ENCODE results near the gene EYS. TPM values are rescaled to one million over a fixed set of nuclear protein-coding genes. Genes with fewer than 3 reads are reported as not detected.

Gene EYS
- total RNA-seq, 2 experiments from 2014 or later, result not detected

DNA sequence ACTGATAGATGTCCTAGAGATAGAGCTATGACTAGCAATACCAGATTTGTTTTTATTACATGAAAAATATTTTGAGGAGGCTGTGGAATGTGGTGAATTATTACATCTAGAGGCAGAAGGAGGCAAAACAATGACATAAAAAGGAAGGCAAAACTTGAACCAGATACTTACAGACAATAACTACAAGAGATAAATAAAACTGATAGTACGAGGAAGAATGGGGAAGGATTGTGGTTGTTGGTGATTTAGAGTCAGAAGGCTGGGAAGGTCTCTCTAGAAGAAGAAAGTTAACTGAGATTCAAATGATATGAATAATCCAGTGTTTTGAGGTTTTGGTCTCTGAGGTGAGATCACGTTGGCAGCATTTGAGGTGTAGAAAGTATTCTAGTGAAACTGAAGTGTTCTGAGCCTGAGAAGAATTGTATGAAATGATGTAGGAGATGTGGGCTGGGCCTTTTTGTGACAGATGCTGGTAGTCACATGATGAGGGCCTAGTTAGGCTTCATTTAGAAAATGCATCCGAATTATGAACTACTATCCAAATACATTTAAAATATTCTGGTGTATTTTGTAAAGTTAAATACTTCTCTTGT is 589.1 kb downstream of the EYS start:
- H3K4me3 Mint-ChIP-seq, result no peak overlapping the region
- no peak overlapping the region for H3K27ac Mint-ChIP-seq
- no peaks in the 10 kb centered on the region for H3K36me3 Mint-ChIP-seq
- no peak for DNase-seq
- CTCF ChIA-PET, result no interaction called here
- H3K4me1 Mint-ChIP-seq, result no peaks in the 10 kb centered on the region
- H3K9me3 Mint-ChIP-seq (ENCODE audit: low read depth), result peaks cover 9% of the 10 kb centered on the region
- no peak for ATAC-seq
- no peaks in the 10 kb centered on the region for H3K27me3 Mint-ChIP-seq

DNA sequence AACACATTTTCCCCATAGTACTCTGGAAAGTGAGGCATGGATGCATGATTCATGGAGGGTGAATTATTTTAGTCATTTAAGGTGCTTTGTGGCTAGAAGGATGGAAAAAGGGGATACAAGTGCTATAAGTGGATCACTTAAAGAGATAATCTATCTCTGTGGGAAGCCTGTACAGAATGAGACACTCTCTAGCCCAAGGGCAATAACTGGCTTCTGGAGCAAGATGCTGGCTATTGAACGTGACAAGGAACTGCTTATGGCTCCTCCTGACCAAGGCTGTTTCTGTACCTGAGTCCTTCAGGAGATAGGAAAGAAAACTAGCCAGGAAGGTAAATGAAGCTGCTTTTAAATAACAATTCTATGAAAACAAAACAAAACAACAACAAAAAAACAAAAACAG is 590.7 kb downstream of the EYS start:
- Mint-ChIP-seq H3K36me3 (no peaks in the 10 kb centered on the region), H3K27me3 (no peaks in the 10 kb centered on the region), H3K4me3 (no peak overlapping the region), H3K4me1 (no peaks in the 10 kb centered on the region), H3K27ac (no peak overlapping the region), H3K9me3 (ENCODE audit: low read depth) (peaks cover 9% of the 10 kb centered on the region)
- CTCF ChIA-PET, result no interaction called here
- ATAC-seq, result no peak
- DNase-seq, result no peak

DNA sequence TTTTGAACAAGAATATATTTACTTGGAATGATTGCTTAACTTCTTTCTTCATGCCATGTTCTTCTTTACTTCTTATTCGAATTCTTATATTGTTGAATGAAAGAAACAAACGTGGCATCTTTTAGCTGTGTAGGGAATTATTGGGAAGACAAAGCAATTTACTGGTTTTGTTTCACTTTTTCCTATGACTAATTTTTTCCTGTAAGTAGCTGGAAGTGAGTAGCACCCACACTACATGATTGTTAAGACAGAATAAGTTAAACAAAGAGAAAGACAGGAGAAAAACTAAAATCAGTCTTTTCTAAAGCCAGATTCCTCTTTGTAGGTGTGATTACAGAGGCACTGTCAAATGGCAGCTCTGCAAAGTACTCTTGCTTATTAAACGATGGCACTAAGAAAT is 593.4 kb downstream of the EYS start:
- H3K27me3 Mint-ChIP-seq, result no peaks in the 10 kb centered on the region
- CTCF ChIA-PET, result no interaction called here
- no peaks in the 10 kb centered on the region for H3K36me3 Mint-ChIP-seq
- H3K4me1 Mint-ChIP-seq, result no peaks in the 10 kb centered on the region
- ATAC-seq, result no peak
- no peak overlapping the region for H3K27ac Mint-ChIP-seq
- no peak overlapping the region for H3K4me3 Mint-ChIP-seq
- peaks cover 6% of the 10 kb centered on the region for H3K9me3 Mint-ChIP-seq (ENCODE audit: low read depth)
- DNase-seq, result no peak

DNA sequence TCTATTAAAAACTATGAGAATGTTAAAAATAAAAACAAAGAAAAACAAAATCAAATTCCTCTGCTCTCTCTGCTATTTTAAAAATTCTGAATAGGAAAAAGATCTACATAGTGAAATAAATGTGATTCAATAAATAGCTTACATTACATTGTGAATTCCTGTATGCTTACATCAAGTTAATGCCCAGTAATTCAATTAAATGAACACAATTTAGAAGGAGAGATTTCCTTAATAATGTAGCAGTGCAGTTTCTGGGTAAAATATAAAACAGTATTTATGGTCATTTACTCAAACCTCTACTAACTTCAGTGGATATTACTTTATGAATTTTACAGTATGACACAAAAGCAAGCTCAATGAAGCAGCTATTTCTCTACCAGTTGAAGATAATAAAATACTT is 594.6 kb downstream of the EYS start:
- no peak overlapping the region for H3K27ac Mint-ChIP-seq
- CTCF ChIA-PET, result no interaction called here
- no peak overlapping the region for H3K4me3 Mint-ChIP-seq
- ATAC-seq (no peak), DNase-seq (no peak)
- H3K9me3 Mint-ChIP-seq (ENCODE audit: low read depth), result peaks cover under 1% of the 10 kb centered on the region
- no peaks in the 10 kb centered on the region for H3K4me1 Mint-ChIP-seq
- no peaks in the 10 kb centered on the region for H3K27me3 Mint-ChIP-seq
- no peaks in the 10 kb centered on the region for H3K36me3 Mint-ChIP-seq

DNA sequence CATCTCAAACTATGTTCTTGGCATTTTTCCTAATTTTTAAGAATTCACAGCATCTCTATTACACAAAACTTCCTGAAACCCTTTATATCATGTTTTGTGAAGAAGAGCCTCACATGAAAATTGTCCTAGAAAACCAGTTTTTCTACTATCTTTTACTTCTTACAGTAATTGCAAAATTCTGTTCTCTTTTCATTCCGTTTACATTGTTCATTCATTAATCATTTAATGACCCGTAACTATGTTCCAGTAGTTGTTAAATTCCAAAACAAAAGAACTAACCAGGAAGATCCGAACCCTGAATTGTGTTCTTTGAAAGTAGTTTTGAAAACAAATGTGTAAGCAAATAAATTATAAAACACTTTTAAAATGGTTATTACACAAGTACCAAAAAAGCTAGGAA is 597.0 kb downstream of the EYS start:
- CTCF ChIA-PET, result no interaction called here
- ATAC-seq (no peak), DNase-seq (no peak)
- Mint-ChIP-seq H3K36me3 (no peaks in the 10 kb centered on the region), H3K27me3 (no peaks in the 10 kb centered on the region), H3K4me3 (no peak overlapping the region), H3K27ac (no peak overlapping the region), H3K4me1 (no peaks in the 10 kb centered on the region), H3K9me3 (ENCODE audit: low read depth) (peaks cover 7% of the 10 kb centered on the region)

DNA sequence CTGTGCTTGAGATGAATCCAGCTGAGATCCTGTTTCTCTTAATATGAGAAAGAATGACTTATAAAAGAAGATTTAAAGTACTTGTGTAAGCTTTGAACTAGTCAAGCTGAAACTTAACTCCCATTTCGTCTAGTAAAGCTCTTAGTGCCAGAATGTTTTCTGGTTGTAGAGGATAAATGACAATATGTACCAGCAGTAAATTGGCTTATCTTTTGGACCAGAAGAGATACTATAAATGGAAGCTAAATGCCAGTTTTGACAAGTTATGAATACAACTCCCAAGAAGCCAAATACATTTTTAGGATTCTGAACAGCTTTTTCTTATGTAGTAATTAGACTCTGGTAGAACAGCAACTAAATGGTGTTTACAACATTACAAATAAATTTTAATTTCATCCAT is 608.7 kb downstream of the EYS start:
- ATAC-seq, result no peak
- CTCF ChIA-PET, result no interaction called here

DNA sequence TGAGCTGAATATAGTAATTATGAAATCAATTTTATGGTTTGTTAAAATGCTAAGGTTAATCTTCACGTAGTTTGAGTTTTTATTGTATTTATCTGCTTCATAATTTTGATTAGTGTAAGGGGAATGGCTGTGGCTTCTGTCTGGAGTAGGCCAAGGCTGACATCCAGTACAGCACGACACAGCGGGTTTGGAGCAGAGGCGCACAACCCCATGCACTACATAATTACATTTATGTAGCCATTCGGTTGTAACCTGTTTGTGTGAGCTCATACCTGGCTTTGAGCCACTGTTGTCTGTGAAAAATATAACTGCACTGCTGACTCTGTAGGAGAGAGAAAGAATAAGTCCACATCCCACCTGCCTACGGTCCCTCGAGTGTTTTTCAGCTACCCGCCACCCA is 615.5 kb downstream of the EYS start:
- Mint-ChIP-seq H3K4me3 (no peak overlapping the region), H3K4me1 (no peaks in the 10 kb centered on the region), H3K27me3 (no peaks in the 10 kb centered on the region), H3K36me3 (no peaks in the 10 kb centered on the region), H3K9me3 (ENCODE audit: low read depth) (peaks cover 10% of the 10 kb centered on the region), H3K27ac (no peak overlapping the region)
- CTCF ChIA-PET, result no interaction called here
- DNase-seq (no peak), ATAC-seq (no peak)

More for the DNA sequence above, 608.7 kb downstream of the EYS start:
- Mint-ChIP-seq H3K4me3 (no peak overlapping the region), H3K4me1 (no peaks in the 10 kb centered on the region), H3K9me3 (ENCODE audit: low read depth) (peaks cover 3% of the 10 kb centered on the region), H3K36me3 (no peaks in the 10 kb centered on the region), H3K27ac (no peak overlapping the region), H3K27me3 (no peaks in the 10 kb centered on the region)
- DNase-seq, result no peak

DNA sequence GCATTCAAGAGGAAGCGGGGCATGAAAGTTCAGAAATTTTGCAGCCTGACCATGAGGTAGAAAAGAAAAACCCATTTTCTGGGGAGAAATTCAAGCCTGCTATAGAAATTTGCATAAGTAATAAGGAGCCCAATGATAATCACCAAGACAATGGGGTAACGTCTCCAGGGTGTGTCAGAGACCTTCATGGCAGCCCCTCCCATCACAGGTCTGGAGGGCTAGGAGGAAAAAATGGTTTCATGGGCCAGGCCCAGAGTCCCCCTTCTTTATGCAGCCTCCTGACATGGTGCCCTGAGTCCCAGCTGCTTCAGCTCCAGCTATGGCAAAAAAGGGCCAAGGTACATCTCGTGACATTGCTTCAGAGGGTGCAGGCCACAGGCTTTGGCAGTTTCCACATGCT is 618.5 kb downstream of the EYS start:
- no peak overlapping the region for H3K27ac Mint-ChIP-seq
- peaks cover 10% of the 10 kb centered on the region for H3K9me3 Mint-ChIP-seq (ENCODE audit: low read depth)
- no peak overlapping the region for H3K4me3 Mint-ChIP-seq
- H3K27me3 Mint-ChIP-seq, result no peaks in the 10 kb centered on the region
- no peaks in the 10 kb centered on the region for H3K36me3 Mint-ChIP-seq
- no peak for ATAC-seq
- CTCF ChIA-PET, result no interaction called here
- H3K4me1 Mint-ChIP-seq, result no peaks in the 10 kb centered on the region
- no peak for DNase-seq

DNA sequence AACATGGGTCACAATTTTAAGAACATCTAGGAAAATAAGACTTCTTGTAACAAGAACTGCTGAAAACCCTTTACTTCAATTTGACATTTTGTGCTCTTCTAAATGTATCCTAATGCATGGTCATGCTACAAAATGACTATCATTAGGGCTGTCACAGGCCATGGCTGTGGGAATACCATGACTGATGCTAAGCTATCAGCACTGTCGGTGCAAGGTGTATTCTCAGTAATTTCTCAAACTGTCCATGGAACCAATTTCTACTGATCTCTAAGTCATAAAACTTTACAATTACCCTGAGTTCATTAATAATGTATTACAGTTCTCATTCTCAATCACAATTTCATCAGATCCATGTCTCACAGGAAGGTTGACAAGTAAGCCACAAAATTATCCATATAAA is 625.3 kb downstream of the EYS start:
- CTCF ChIA-PET, result no interaction called here

DNA sequence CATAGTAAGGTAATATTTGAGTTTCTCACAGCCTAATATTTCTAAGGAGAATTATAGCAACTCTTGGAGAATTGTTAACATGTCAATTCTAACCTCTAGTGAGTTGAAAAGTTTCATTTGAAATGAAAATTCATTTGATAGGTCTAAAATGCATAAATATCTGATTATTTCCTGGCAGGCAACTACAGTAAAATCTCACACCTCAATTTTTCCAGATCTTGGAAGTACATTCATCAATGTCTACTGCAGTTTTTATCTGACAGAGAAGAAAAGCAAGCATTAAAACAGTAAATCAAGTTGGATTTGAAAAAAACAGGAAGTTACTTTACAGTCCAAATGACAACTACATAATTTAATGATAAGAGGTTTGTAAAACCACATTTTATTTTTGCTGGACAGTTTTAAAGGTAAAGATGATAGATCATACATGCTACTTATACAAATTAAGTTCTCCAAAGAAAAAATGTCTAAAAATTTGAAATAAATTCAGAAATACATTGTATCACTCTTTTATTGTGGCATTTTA is 631.3 kb downstream of the EYS start:
- Mint-ChIP-seq H3K4me3 (no peak overlapping the region), H3K36me3 (no peaks in the 10 kb centered on the region), H3K9me3 (ENCODE audit: low read depth) (peaks cover 11% of the 10 kb centered on the region), H3K27me3 (no peaks in the 10 kb centered on the region), H3K27ac (no peak overlapping the region), H3K4me1 (no peaks in the 10 kb centered on the region)
- CTCF ChIA-PET, result no interaction called here
- no peak for DNase-seq
- ATAC-seq, result no peak

More for the DNA sequence above, 625.3 kb downstream of the EYS start:
- H3K4me3 Mint-ChIP-seq, result no peak overlapping the region
- DNase-seq (no peak), ATAC-seq (no peak)
- no peak overlapping the region for H3K27ac Mint-ChIP-seq
- no peaks in the 10 kb centered on the region for H3K27me3 Mint-ChIP-seq
- H3K9me3 Mint-ChIP-seq (ENCODE audit: low read depth), result no peaks in the 10 kb centered on the region
- H3K4me1 Mint-ChIP-seq, result no peaks in the 10 kb centered on the region
- no peaks in the 10 kb centered on the region for H3K36me3 Mint-ChIP-seq

DNA sequence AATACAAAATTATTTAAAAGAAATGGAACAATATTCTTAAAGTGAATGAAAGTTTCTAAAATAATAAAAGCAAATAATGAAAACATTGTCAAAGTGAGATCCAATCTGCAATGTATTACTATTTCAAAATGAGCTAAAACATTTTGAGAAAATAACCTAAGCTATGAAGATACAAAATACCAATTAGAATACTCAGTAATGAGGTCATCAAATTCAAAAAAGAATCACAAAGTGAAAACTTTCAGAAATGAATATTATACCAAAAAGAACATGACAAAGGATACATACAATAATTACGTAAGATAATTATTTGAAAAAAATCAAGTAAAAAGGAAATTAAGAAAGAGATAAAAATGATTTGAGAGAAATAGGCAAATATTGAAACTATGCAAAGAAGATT is 634.5 kb downstream of the EYS start:
- Mint-ChIP-seq H3K4me1 (no peaks in the 10 kb centered on the region), H3K27me3 (no peaks in the 10 kb centered on the region), H3K4me3 (no peak overlapping the region), H3K36me3 (no peaks in the 10 kb centered on the region), H3K9me3 (ENCODE audit: low read depth) (peaks cover 17% of the 10 kb centered on the region), H3K27ac (no peak overlapping the region)
- CTCF ChIA-PET, result no interaction called here
- DNase-seq (no peak), ATAC-seq (no peak)

DNA sequence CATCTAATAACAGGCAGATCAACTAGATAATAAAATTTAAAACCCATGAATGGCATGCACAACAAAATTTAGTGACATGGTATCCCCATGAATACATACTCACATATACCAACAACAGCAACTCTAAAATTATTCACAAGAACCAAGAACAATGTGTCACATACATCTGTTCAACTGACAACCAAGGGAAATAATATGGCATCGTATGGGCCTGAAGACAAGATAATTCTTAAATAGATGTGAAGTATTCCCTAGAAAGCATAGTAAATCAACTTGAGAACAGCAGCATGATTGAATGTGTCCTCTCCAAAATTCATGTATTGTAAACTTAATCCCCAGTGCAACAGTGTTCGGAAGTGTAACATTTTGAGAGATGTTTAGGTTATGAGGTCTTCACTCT is 635.5 kb downstream of the EYS start:
- no peak overlapping the region for H3K27ac Mint-ChIP-seq
- no peaks in the 10 kb centered on the region for H3K27me3 Mint-ChIP-seq
- H3K9me3 Mint-ChIP-seq (ENCODE audit: low read depth), result peaks cover 17% of the 10 kb centered on the region
- H3K4me1 Mint-ChIP-seq, result no peaks in the 10 kb centered on the region
- CTCF ChIA-PET, result no interaction called here
- H3K4me3 Mint-ChIP-seq, result no peak overlapping the region
- DNase-seq (no peak), ATAC-seq (no peak)
- H3K36me3 Mint-ChIP-seq, result no peaks in the 10 kb centered on the region

DNA sequence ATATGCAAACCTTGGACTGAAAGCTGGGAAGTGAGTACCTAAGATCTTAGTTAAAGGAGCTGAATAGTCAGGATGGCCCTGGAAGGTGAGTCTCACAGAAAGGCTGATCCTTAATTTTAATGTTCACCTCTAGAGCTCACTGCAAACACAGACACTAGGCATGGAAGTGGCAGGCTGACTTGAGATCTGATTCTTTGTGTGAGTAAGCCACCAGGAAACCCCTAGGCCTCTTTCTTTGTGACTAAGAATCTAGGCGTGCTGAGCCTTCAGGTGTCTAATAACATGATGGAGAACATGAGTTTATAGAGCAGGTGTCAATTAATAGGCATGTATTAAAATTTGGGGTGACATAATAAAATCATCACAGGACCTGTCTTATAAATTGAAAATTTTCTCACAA is 642.2 kb downstream of the EYS start:
- CTCF ChIA-PET, result no interaction called here
- ATAC-seq (no peak), DNase-seq (no peak)
- H3K4me3 Mint-ChIP-seq, result no peak overlapping the region
- H3K27ac Mint-ChIP-seq, result no peak overlapping the region
- peaks cover 8% of the 10 kb centered on the region for H3K9me3 Mint-ChIP-seq (ENCODE audit: low read depth)
- H3K27me3 Mint-ChIP-seq, result no peaks in the 10 kb centered on the region
- H3K4me1 Mint-ChIP-seq, result no peaks in the 10 kb centered on the region
- no peaks in the 10 kb centered on the region for H3K36me3 Mint-ChIP-seq

DNA sequence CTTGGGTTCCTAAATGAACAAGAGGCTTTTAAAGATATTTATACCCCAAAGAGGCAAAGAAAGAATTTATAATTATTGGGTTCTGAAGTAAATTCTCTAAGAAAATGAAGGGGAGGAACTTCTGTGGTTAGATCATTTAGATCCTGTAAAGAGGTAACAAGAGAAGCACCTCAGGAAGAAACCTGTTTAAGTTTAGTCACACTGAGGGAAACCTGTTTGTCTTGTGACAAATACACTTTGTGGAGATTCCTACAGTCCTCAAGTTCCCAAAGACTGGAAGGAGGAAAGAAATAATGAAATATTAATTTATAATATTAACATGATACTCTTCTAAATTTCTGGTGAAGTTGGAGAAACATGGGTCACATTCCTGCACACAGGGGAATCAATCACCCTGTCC is 647.5 kb downstream of the EYS start:
- Mint-ChIP-seq H3K9me3 (ENCODE audit: low read depth) (peaks cover 6% of the 10 kb centered on the region), H3K36me3 (no peaks in the 10 kb centered on the region), H3K4me3 (no peak overlapping the region), H3K27me3 (no peaks in the 10 kb centered on the region), H3K27ac (no peak overlapping the region), H3K4me1 (no peaks in the 10 kb centered on the region)
- DNase-seq (no peak), ATAC-seq (no peak)
- CTCF ChIA-PET, result interaction anchor here (0.7 kb wide), 1 partner anchor 10 kb away, joined by 3 read pairs; no protein-coding TSS in a partner anchor

DNA sequence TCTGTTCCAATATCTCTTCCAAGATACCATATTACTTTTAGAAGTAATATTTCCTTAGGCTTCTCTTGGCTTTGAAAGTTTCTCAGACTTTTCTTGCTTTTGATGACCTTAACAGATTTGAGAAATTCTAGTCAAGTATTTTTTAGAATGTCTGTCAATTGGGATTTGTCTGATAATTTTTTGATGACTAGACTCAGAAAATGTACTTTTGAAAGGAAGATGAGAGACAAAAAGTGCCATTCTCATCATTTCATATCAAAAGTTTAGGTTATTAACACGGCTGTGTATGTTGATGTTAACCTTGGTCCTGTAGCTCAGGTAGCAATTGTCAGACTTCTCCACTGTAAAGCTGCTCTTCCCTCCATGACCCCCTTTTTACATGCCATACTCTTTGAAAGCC is 651.5 kb downstream of the EYS start:
- ATAC-seq (no peak), DNase-seq (no peak)
- Mint-ChIP-seq H3K27me3 (no peaks in the 10 kb centered on the region), H3K36me3 (no peaks in the 10 kb centered on the region), H3K4me3 (no peak overlapping the region), H3K9me3 (ENCODE audit: low read depth) (peaks cover 2% of the 10 kb centered on the region), H3K4me1 (no peaks in the 10 kb centered on the region), H3K27ac (no peak overlapping the region)
- CTCF ChIA-PET, result no interaction called here
